PFSK-1 (cell line): ENCODE results near the gene SSPN.

Source experiments
- FOXP2 ChIP-seq: optimal IDR thresholded peaks from 2 replicates; pipeline ENCODE3; 2011; ENCODE audit warnings: borderline replicate concordance, control low read depth, inconsistent platforms; ENCODE audit not compliant: insufficient read depth; ENCODE audit errors: extremely low read length, extremely low read depth
- POLR2AphosphoS5 ChIP-seq: IDR thresholded peaks from 2 replicates; pipeline ENCODE4 v1.6.1; 2012; ENCODE audit warnings: low read depth, mild to moderate bottlenecking, control low read depth, low read length, moderate library complexity
- SIN3A ChIP-seq: IDR thresholded peaks from 2 replicates; pipeline ENCODE4 v1.6.1; 2012; ENCODE audit warnings: mild to moderate bottlenecking, low read length, moderate library complexity, borderline replicate concordance; ENCODE audit not compliant: insufficient read depth
- TAF1 ChIP-seq: IDR thresholded peaks from 2 replicates; pipeline ENCODE4 v1.6.1; 2012; ENCODE audit warnings: low read length, control low read depth, borderline replicate concordance; ENCODE audit not compliant: insufficient read depth
- TF ChIP-seq, protein P1 (sequence below), 2 experiments: IDR thresholded peaks; 2 replicates each; pipeline versions ENCODE4 v1.6.1 to v1.8.0; 2011 to 2012; ENCODE audit warnings: low read depth in 2 of 2, low read length in 2 of 2, control low read depth in 1 of 2, inconsistent platforms in 1 of 2, mild to moderate bottlenecking in 1 of 2, moderate library complexity in 1 of 2; ENCODE audit not compliant: insufficient read depth in 1 of 2

Gene SSPN

GRCh38 chr12:26219736-26220135, 24.4 kb downstream of the SSPN start:
- TF ChIP-seq, protein P1, sequence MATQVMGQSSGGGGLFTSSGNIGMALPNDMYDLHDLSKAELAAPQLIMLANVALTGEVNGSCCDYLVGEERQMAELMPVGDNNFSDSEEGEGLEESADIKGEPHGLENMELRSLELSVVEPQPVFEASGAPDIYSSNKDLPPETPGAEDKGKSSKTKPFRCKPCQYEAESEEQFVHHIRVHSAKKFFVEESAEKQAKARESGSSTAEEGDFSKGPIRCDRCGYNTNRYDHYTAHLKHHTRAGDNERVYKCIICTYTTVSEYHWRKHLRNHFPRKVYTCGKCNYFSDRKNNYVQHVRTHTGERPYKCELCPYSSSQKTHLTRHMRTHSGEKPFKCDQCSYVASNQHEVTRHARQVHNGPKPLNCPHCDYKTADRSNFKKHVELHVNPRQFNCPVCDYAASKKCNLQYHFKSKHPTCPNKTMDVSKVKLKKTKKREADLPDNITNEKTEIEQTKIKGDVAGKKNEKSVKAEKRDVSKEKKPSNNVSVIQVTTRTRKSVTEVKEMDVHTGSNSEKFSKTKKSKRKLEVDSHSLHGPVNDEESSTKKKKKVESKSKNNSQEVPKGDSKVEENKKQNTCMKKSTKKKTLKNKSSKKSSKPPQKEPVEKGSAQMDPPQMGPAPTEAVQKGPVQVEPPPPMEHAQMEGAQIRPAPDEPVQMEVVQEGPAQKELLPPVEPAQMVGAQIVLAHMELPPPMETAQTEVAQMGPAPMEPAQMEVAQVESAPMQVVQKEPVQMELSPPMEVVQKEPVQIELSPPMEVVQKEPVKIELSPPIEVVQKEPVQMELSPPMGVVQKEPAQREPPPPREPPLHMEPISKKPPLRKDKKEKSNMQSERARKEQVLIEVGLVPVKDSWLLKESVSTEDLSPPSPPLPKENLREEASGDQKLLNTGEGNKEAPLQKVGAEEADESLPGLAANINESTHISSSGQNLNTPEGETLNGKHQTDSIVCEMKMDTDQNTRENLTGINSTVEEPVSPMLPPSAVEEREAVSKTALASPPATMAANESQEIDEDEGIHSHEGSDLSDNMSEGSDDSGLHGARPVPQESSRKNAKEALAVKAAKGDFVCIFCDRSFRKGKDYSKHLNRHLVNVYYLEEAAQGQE (IDR thresholded peaks at IDR 0.05; ENCODE audit: insufficient read depth in 1 of 2, low read depth in 2 of 2, low read length in 2 of 2) = no peak
- no peak for TF ChIP-seq POLR2AphosphoS5
- TF ChIP-seq TAF1 = no peak
- TF ChIP-seq FOXP2 = no peak
- no peak for TF ChIP-seq SIN3A

- TF ChIP-seq POLR2AphosphoS5 (no peak), TAF1 (no peak), SIN3A (no peak), FOXP2 (no peak)
- TF ChIP-seq, protein P1 (IDR thresholded peaks at IDR 0.05; ENCODE audit: insufficient read depth in 1 of 2, low read depth in 2 of 2, low read length in 2 of 2) = no peak
Observed at GRCh38 chr12:26224657-26225056, 29.3 kb downstream of the SSPN start.

- no peak for TF ChIP-seq FOXP2
- no peak for TF ChIP-seq POLR2AphosphoS5
- no peak for TF ChIP-seq SIN3A
Observed at GRCh38 chr12:26226122-26226521, 30.7 kb downstream of the SSPN start.

DNA sequence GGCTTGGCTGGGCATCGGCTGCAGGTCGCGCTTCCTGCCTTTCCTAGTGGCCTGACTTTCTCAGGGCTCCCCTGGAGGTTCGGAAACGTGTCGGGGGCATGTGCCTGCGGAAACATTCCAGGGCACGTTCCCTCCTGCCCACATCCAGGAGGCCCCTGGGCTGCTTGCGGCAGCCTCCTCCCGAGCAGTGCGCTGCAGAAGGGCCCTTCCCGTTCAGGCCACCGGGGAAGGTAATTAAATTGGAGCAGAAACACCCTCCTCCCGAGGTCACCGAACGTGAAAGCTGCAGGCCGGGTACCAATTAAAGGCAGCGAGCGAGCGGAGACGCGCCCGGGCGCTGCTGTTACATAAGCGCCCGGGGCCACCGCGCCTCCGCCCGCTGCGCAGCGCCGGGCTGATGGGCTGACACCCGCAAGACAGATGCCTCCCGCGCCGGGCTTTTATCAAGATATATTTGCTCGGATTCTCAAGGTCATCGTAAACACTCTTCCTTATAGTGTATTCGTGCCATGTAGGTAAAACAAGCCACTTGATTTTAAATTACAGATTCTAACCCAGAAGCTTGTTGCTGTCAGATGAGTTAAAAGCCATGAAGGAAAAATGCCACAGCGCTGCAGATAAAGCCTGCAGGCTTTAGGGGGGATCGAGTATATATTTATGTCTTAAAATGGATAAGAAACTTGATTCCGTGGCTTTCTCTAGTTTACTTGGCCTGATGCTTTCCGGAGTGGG, 31.4 kb downstream of the SSPN start:
- TF ChIP-seq FOXP2 = no peak
- TF ChIP-seq SIN3A = no peak
- TF ChIP-seq POLR2AphosphoS5 = no peak
- TF ChIP-seq, protein P1 (IDR thresholded peaks at IDR 0.05; ENCODE audit: insufficient read depth in 1 of 2, low read depth in 2 of 2, low read length in 2 of 2) = no peak
- no peak for TF ChIP-seq TAF1

GRCh38 chr12:26227361-26227745, 32.0 kb downstream of the SSPN start:
- TF ChIP-seq SIN3A (no peak), POLR2AphosphoS5 (no peak), TAF1 (no peak), FOXP2 (no peak)
- TF ChIP-seq, protein P1 (IDR thresholded peaks at IDR 0.05; ENCODE audit: insufficient read depth in 1 of 2, low read depth in 2 of 2, low read length in 2 of 2) = no peak
